Spleen (tissue), 11 donors: ENCODE data around the gene SCUBE1. TPM values are rescaled to one million over a fixed set of nuclear protein-coding genes. Genes with fewer than 3 reads are reported as not detected.

Source experiments
- DNase-seq: peaks from one replicate; pipeline ENCODE4 v3.0.0-alpha.2; 2020
- H3K27ac ChIP-seq, 8 donors: fragments of 200-600 bp; sonication (generic) in 7 of 8; 1 replicate in 4 of 8; 2 replicates in 4 of 8; pipeline versions ENCODE4 v1.5.0 to v1.8.0; 2016 to 2021; ENCODE audit warnings: inconsistent platforms in 4 of 8, mild to moderate bottlenecking in 4 of 8, moderate library complexity in 1 of 8
- H3K27me3 ChIP-seq, 7 donors: fragments of 200-600 bp; sonication (generic) in 6 of 7; replicated peaks in 1 of 7; 1 replicate in 4 of 7; 2 replicates in 3 of 7; pipeline versions ENCODE4 v1.5.0 to v1.8.0; 2016 to 2021; ENCODE audit warnings: inconsistent platforms in 3 of 7, mild to moderate bottlenecking in 1 of 7
- H3K36me3 ChIP-seq, 6 donors: fragments of 200-600 bp; sonication (generic) in 5 of 6; 1 replicate in 4 of 6; 2 replicates in 2 of 6; pipeline versions ENCODE4 v1.5.0 to v1.8.0; 2016 to 2021; ENCODE audit warnings: inconsistent platforms in 2 of 6
- H3K4me1 ChIP-seq, 6 donors: fragments of 200-600 bp; sonication (generic) in 5 of 6; 1 replicate in 3 of 6; 2 replicates in 3 of 6; pipeline versions ENCODE4 v1.5.0 to v1.8.0; 2016 to 2021; ENCODE audit warnings: inconsistent platforms in 3 of 6
- H3K4me3 ChIP-seq, 8 donors: fragments of 200-600 bp; sonication (generic) in 7 of 8; 1 replicate in 4 of 8; 2 replicates in 4 of 8; pipeline versions ENCODE4 v1.5.0 to v1.8.0; 2016 to 2021; ENCODE audit warnings: inconsistent platforms in 4 of 8, mild to moderate bottlenecking in 4 of 8, moderate library complexity in 2 of 8
- H3K9me3 ChIP-seq, 8 donors: fragments of 200-600 bp; sonication (generic) in 7 of 8; 1 replicate in 4 of 8; 2 replicates in 4 of 8; pipeline versions ENCODE4 v1.5.0 to v1.8.0; 2016 to 2021; ENCODE audit warnings: inconsistent platforms in 4 of 8
- POLR2A ChIP-seq, 3 donors: fragments of 450-650 bp; IDR thresholded peaks; one replicate each; pipeline ENCODE4 v1.5.1; 2017; ENCODE audit warnings: antibody characterized with exemption in 3 of 3, mild to moderate bottlenecking in 1 of 3
- POLR2AphosphoS5 ChIP-seq, 3 donors: sonication (generic); formaldehyde crosslinking; IDR thresholded peaks; one replicate each; pipeline ENCODE4 v1.5.1; 2017; ENCODE audit warnings: antibody characterized with exemption in 3 of 3
- WGBS, 5 donors: extraction: QIAGEN DNeasy Blood & Tissue Kit in 3 of 5; methylation state at CpG; one replicate each; pipeline versions ENCODE4 v1.1.5 to v1.1.7; 2013 to 2018; 5-methylcytosine and 5-hydroxymethylcytosine counted together
- intact Hi-C: fragments of 100-400 bp; cut with DNase I; formaldehyde crosslinking; loops from one replicate; pipeline ENCODE4 v1.15.0; 2023; ENCODE audit warnings: low total_unique reads
- polyA plus RNA-seq, 3 donors: library from polyadenylated mRNA; stranded (reverse); fragments of 200-250 nt; gene quantifications; one replicate each; pipeline ENCODE4 v1.2.1, GENCODE V29; 2013
- total RNA-seq, 7 donors: library from RNA; depleted of rRNA in 3 of 7; stranded (reverse); fragments of >200 nt in 3 of 7; fragmentation: NEBNext Ultra II Directional in 4 of 7; extraction: Animal tissue kit (Norgen Biotek cat#: 25700) in 4 of 7; gene quantifications; one replicate each; pipeline versions ENCODE4 v1.1.0 to v1.2.1, GENCODE V29; 2016 to 2021
- TF ChIP-seq, protein P1 (sequence below), 11 experiments: fragments of 200-600 bp in 7 of 11; fragments of 450-650 bp in 4 of 11; sonication (generic) in 4 of 11; IDR thresholded peaks in 8 of 11; conservative IDR thresholded peaks in 3 of 11; 1 replicate in 7 of 11; 2 replicates in 4 of 11; pipeline versions ENCODE4 v1.4.0 to v1.8.0; 2016 to 2021; ENCODE audit warnings: antibody characterized with exemption in 11 of 11, inconsistent platforms in 4 of 11, mild to moderate bottlenecking in 1 of 11
- donor health status: healthy with polysubstance abuse.
- donor health status: DM: no; HTN: no; CAD: no; lungs with moderate emphysema.
- donor health status: DM: no; HTN: no; CAD: no.
- donor health status: Bipolar disorder and iron deficiency.
- donor health status: healthy.
- donor health status: DM: no; HTN: no; CAD: no.
- donor health status: DM: yes; HTN: yes; CAD: no.

SCUBE1 gene
- total and polyA plus RNA-seq, 10 donors, result 0.46 to 43.5 (median 15.9) TPM

DNA sequence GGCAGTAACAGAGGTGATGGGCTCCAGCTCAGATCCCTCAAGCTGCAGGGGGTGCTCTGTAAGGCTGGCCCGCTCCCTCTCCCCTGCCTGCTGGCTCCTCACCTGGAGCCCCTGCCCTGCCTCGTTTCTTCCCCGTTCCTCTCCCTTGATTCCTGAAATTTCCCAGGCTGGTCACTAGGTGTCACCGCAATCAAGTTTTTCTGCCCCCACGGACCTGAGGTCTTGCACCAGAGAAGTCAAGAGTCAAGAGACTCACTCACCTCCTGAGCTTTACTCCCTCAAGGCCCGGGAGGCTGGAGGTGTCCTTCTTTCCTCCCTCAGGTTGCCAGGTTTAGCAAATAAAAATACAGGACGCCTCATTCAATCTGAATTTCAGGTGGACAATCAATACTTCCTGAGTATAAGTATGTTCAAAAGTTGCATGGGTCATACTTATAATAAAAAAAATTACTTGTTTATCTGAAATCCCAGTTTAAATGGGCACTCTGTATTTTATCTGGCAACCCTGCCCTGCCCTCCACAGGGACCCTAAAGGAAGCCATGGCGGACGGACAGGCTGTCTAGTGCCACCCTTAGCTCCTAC is 69.2 kb downstream of the SCUBE1 start:
- WGBS, 5 donors, result 22 to 31% (median 29%) methylated on average over 9 of the region's 9 CpGs
- H3K4me3 ChIP-seq, result no peak overlapping the region
- intact Hi-C loops, result loop anchor here (5.0 kb wide), 2 partner anchors 73 to 113 kb away; no protein-coding TSS in a partner anchor
- H3K27ac ChIP-seq, result peak overlapping the region in 3 of 8 donors; percentile 30 to 80 (median 44)
- peaks cover 0 to 15% (median 0%) of the 10 kb centered on the region in 7 donors for H3K27me3 ChIP-seq
- H3K4me1 ChIP-seq, result peaks cover 3 to 45% (median 15%) of the 10 kb centered on the region in 6 donors
- no peaks in the 10 kb centered on the region for H3K36me3 ChIP-seq
- no peaks in the 10 kb centered on the region for H3K9me3 ChIP-seq
- DNase-seq, result no peak
- TF ChIP-seq, protein P1, sequence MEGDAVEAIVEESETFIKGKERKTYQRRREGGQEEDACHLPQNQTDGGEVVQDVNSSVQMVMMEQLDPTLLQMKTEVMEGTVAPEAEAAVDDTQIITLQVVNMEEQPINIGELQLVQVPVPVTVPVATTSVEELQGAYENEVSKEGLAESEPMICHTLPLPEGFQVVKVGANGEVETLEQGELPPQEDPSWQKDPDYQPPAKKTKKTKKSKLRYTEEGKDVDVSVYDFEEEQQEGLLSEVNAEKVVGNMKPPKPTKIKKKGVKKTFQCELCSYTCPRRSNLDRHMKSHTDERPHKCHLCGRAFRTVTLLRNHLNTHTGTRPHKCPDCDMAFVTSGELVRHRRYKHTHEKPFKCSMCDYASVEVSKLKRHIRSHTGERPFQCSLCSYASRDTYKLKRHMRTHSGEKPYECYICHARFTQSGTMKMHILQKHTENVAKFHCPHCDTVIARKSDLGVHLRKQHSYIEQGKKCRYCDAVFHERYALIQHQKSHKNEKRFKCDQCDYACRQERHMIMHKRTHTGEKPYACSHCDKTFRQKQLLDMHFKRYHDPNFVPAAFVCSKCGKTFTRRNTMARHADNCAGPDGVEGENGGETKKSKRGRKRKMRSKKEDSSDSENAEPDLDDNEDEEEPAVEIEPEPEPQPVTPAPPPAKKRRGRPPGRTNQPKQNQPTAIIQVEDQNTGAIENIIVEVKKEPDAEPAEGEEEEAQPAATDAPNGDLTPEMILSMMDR (IDR thresholded peaks at IDR 0.05 in 8 of 11, conservative IDR thresholded peaks at IDR 0.05 in 3 of 11), result peak; percentile 42 to 83 (median 67)
- no peak for TF ChIP-seq POLR2A (IDR thresholded peaks at IDR 0.05)
- TF ChIP-seq POLR2AphosphoS5 (IDR thresholded peaks at IDR 0.05), result no peak

DNA sequence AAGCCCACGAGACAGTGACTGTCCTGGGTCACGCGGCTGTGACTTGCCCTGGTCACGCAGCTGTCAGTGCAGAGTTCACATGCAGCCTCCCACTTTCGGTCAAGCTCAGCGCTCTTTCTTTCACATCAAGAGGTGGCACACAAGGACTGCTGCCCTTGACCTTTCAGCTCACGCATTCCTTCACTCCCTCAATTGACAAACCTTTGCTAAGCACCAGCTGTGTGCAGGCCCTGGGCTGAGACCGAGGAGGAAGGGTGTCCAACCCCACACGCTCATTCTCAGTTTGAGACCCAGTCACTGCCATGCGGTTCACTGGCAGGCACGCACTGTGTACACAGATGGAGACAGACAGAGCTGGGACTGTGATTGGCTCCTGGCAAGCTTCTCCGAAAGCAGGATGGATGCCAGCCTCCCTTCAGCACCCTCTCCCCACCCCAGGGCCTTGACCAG is 70.3 kb downstream of the SCUBE1 start:
- Histone ChIP-seq H3K27ac (no peak overlapping the region), H3K27me3 (peaks cover 0 to 15% (median 0%) of the 10 kb centered on the region in 7 donors), H3K9me3 (no peaks in the 10 kb centered on the region), H3K4me3 (no peak overlapping the region), H3K36me3 (no peaks in the 10 kb centered on the region), H3K4me1 (peaks cover 0 to 39% (median 11%) of the 10 kb centered on the region in 6 donors)
- TF ChIP-seq, protein P1 (IDR thresholded peaks at IDR 0.05 in 8 of 11, conservative IDR thresholded peaks at IDR 0.05 in 3 of 11), result no peak
- no peak for TF ChIP-seq POLR2AphosphoS5 (IDR thresholded peaks at IDR 0.05)
- no peak for TF ChIP-seq POLR2A (IDR thresholded peaks at IDR 0.05)
- WGBS, 5 donors, result 69 to 86% (median 77%) methylated on average over 12 of the region's 12 CpGs
- intact Hi-C loops, result loop anchor here (5.0 kb wide), 2 partner anchors 74 to 114 kb away; no protein-coding TSS in a partner anchor
- no peak for DNase-seq

DNA sequence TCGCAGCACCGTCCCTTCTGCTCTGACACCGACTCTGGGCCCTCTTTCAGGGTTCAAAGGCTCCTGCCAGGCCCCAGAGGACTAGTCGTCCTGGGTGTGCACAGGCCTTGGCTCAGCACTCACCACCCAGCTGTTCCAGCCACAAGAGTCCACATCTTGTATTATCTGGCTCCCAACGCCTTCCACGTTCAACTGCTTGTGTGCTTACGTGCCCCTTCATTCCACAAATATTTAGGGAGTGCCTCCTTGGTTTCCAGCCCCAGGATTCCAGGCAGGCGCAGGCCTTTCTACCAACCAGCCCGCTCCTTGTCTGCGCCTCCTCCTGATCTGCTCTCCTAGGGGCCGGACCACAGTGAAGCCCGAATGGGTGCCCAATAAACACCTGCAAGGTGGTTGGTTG is 70.9 kb downstream of the SCUBE1 start:
- no peak overlapping the region for H3K27ac ChIP-seq
- 83 to 92% (median 89%) methylated on average over 12 of the region's 12 CpGs for WGBS, 5 donors
- H3K4me3 ChIP-seq, result no peak overlapping the region
- DNase-seq, result no peak
- H3K36me3 ChIP-seq, result no peaks in the 10 kb centered on the region
- TF ChIP-seq POLR2AphosphoS5 (IDR thresholded peaks at IDR 0.05) (no peak), POLR2A (IDR thresholded peaks at IDR 0.05) (no peak)
- TF ChIP-seq, protein P1 (IDR thresholded peaks at IDR 0.05 in 8 of 11, conservative IDR thresholded peaks at IDR 0.05 in 3 of 11), result no peak
- peaks cover 0 to 15% (median 0%) of the 10 kb centered on the region in 7 donors for H3K27me3 ChIP-seq
- no peaks in the 10 kb centered on the region for H3K9me3 ChIP-seq
- peaks cover 0 to 34% (median 10%) of the 10 kb centered on the region in 6 donors for H3K4me1 ChIP-seq
- intact Hi-C loops, result loop anchor here (5.0 kb wide), 2 partner anchors 75 to 115 kb away; no protein-coding TSS in a partner anchor

DNA sequence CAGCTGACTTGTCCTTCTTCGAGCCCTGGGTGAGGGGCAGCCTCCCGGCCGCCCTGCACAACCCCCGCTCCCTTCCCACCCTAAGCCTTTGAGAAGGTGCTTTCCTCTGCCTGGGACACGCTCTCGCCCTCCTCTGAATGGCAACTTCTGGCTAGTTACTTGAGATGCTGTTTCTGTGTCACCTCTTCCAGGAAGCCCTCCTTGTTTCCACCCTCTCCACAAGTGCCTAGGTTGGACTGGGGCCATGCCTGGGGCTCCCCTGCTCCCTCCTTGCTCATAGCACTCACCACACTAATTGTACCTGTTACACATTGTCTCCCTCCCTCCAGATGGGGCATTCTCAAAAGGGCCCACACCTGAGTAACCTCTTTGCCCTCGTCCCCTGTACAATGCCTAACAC is 72.2 kb downstream of the SCUBE1 start:
- peaks cover 0 to 21% (median 9%) of the 10 kb centered on the region in 6 donors for H3K4me1 ChIP-seq
- intact Hi-C loops, result loop anchor here (5.0 kb wide), 2 partner anchors 76 to 116 kb away; no protein-coding TSS in a partner anchor
- H3K27me3 ChIP-seq, result peaks cover 0 to 13% (median 0%) of the 10 kb centered on the region in 7 donors
- TF ChIP-seq, protein P1 (IDR thresholded peaks at IDR 0.05 in 8 of 11, conservative IDR thresholded peaks at IDR 0.05 in 3 of 11), result no peak
- TF ChIP-seq POLR2AphosphoS5 (IDR thresholded peaks at IDR 0.05), result no peak
- no peak for TF ChIP-seq POLR2A (IDR thresholded peaks at IDR 0.05)
- 88 to 93% (median 91%) methylated on average over 7 of the region's 7 CpGs for WGBS, 5 donors
- no peaks in the 10 kb centered on the region for H3K36me3 ChIP-seq
- DNase-seq, result no peak
- H3K4me3 ChIP-seq, result no peak overlapping the region
- H3K27ac ChIP-seq, result peak overlapping the region in 1 of 8 donors; percentile 24
- H3K9me3 ChIP-seq, result no peaks in the 10 kb centered on the region
